ENCODE results near the gene SBK2.

DNA sequence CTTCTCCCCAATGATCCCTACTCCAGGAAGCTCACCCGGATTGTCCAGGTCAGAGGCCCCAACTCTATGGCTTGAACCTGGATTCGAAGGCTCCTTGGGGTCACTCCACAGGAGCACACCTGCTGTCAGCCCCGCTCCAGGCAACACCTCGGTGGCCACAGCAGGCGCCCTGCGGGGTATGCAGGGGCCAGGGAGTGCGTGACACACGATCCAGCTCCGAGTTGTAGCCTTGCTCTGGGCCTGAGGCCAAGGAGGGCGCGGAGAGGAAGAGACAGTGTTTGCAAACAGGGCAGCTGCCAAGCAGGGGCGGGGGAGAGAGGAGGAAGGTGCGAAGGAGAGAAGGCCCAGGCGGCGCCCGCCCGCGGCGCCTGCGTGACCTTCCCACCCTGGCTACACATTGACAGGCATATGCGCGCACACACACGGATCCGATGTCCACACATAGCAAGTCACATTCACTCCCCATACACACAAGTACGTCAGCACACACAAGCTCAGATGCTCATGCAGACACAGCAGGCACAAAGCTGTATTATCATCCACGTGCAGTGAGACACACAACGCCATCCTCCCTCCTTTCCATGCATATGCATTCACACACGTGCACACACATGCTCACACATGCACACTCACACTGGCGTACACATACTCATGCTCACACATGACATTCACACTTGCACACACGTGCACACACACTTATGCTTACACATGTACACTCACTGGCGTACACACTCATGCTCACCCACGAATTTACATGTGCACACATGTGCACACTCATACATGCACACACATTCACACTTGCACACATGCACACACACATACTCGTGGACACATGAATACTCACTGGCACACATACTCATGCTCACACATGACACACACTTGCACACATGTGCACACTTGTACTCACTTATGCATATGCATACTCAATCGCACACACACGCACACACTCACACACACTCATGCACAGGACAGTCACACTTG lies 10.4 kb downstream of the SBK2 start:
- TF ChIP-seq POLR2A (IDR thresholded peaks at IDR 0.05; ENCODE audit: extremely low read depth, insufficient read length) (no peak), CTCF (IDR thresholded peaks at IDR 0.05; ENCODE audit: low read depth, low read length) (no peak), MYC (IDR thresholded peaks at IDR 0.05; ENCODE audit: low read depth, low read length) (no peak)
- TF ChIP-seq, protein P1, sequence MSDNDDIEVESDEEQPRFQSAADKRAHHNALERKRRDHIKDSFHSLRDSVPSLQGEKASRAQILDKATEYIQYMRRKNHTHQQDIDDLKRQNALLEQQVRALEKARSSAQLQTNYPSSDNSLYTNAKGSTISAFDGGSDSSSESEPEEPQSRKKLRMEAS (IDR thresholded peaks at IDR 0.05; ENCODE audit: low read depth, low read length): no peak

Measured in NB4 (cell line).